ENCODE data around the gene NPW. TPM values are rescaled to one million over a fixed set of nuclear protein-coding genes. Genes with fewer than 3 reads are reported as not detected.

The NPW gene
- total and polyA plus RNA-seq, 9 of the 15 experiments (the other 6 are each of a cell fraction or from before 2014, with no cell fraction given), result 0.14 to 4.0 (median 2.6) TPM; not detected in 4

- TF ChIP-seq RFX5 (IDR thresholded peaks at IDR 0.05; ENCODE audit: low read depth, low read length) (peak; percentile 25; the same call in 1 of the 2 replicates), EGR1 (conservative IDR thresholded peaks at IDR 0.05) (peak; percentile 43), CBFB (CRISPR knock-in tag; IDR thresholded peaks at IDR 0.05) (peak; percentile 41; the same call in 1 of the 2 replicates), KDM4B (IDR thresholded peaks at IDR 0.05; ENCODE audit: borderline replicate concordance in 2 of 2, low read depth in 1 of 2) (peak in 1 of 2 experiments; percentile 60; a peak in 1 of 4 replicates), CTCF (IDR thresholded peaks at IDR 0.05 in 2 of 3, conservative IDR thresholded peaks at IDR 0.05 in 1 of 3; ENCODE audit: insufficient read depth in 2 of 3, low read depth in 1 of 3, low read length in 3 of 3) (peak; percentile 93 to 97 (median 96)), VEZF1 (CRISPR knock-in tag; IDR thresholded peaks at IDR 0.05) (peak; percentile 86), ZFP30 (CRISPR knock-in tag; IDR thresholded peaks at IDR 0.05; ENCODE audit: borderline replicate concordance) (no peak), POLR2A (conservative IDR thresholded peaks at IDR 0.05) (peak; percentile 69), RAD21 (CRISPR knock-in tag; conservative IDR thresholded peaks at IDR 0.05 in 1 of 2, IDR thresholded peaks at IDR 0.05 in 1 of 2) (peak; percentile 90 to 94), KLF13 (tag; IDR thresholded peaks at IDR 0.05; ENCODE audit: borderline replicate concordance, low read depth) (0 out of 2 replicates have a peak, but pooled peaks have one; percentile 32), MAX (CRISPR knock-in tag; IDR thresholded peaks at IDR 0.05) (peak; percentile 68; the same call in 1 of the 2 replicates), ATF1 (CRISPR knock-in tag; IDR thresholded peaks at IDR 0.05) (no peak), ATF1 (tag; IDR thresholded peaks at IDR 0.05) (peak; percentile 68), SMARCA4 (IDR thresholded peaks at IDR 0.05) (no peak), MYC (IDR thresholded peaks at IDR 0.05; ENCODE audit: low read depth, low read length) (peak; percentile 64; the same call in 1 of the 2 replicates), MYC (CRISPR knock-in tag; IDR thresholded peaks at IDR 0.05; ENCODE audit: borderline replicate concordance, low read depth) (no peak), HDGF (IDR thresholded peaks at IDR 0.05) (peak; percentile 57; the same call in 1 of the 2 replicates), GABPA (tag; conservative IDR thresholded peaks at IDR 0.05; ENCODE audit: low read depth) (peak; percentile 47), XRCC5 (IDR thresholded peaks at IDR 0.05; ENCODE audit: low read depth, low read length) (peak; percentile 97), ZNF639 (CRISPR knock-in tag; conservative IDR thresholded peaks at IDR 0.05 in 1 of 2, IDR thresholded peaks at IDR 0.05 in 1 of 2) (peak in 1 of 2 experiments; percentile 27; a peak in 1 of 4 replicates)
Measured at GRCh38 chr16:2023092-2024031, 3.8 kb downstream of the NPW start (continued).

Measured in K562 (cell line).